ENCODE measurements around the gene P3H3. TPM values are rescaled to one million over a fixed set of nuclear protein-coding genes. Genes with fewer than 3 reads are reported as not detected.
A peak's percentile ranks its signal among the peaks of the same experiment; 100 is the strongest.
"Not testable (repeated sequence)": the region's sequence is repeated elsewhere in the genome, so short reads cannot be mapped to it uniquely, and the experiment has no call there.

P3H3 gene
- polyA plus RNA-seq, 3 donors from 2014 or later = not detected

GRCh38 chr12:6863033-6863432 lies 34.8 kb downstream of the P3H3 start:
- H3K4me3 Mint-ChIP-seq = no peak overlapping the region
- DNase-seq = no peak
- no peak overlapping the region for H3K27ac Mint-ChIP-seq

GRCh38 chr12:6863586-6864321 lies 35.5 kb downstream of the P3H3 start:
- Mint-ChIP-seq H3K9me3 (no peaks in the 10 kb centered on the region), H3K27me3 (ENCODE audit: low read depth in 3 of 3) (peaks cover 2 to 4% (median 4%) of the 10 kb centered on the region in 3 donors), H3K27ac (no peak overlapping the region), H3K4me3 (no peak overlapping the region), H3K36me3 (peaks cover 23 to 36% (median 29%) of the 10 kb centered on the region in 3 donors), H3K4me1 (peaks cover 15 to 18% of the 10 kb centered on the region in 2 donors)
- no peak for DNase-seq

More at GRCh38 chr12:6863033-6863432, 34.8 kb downstream of the P3H3 start:
- no peaks in the 10 kb centered on the region for H3K9me3 Mint-ChIP-seq
- H3K4me1 Mint-ChIP-seq = peaks cover 8 to 11% of the 10 kb centered on the region in 2 donors
- H3K27me3 Mint-ChIP-seq (ENCODE audit: low read depth in 3 of 3) = peaks cover 2 to 4% (median 4%) of the 10 kb centered on the region in 3 donors
- H3K36me3 Mint-ChIP-seq = peaks cover 23 to 38% (median 32%) of the 10 kb centered on the region in 3 donors

GRCh38 chr12:6865307-6865706 lies 37.1 kb downstream of the P3H3 start:
- Mint-ChIP-seq H3K27ac (peak overlapping the region in 3 of 6 donors; percentile 15 to 57 (median 38)), H3K4me1 (peaks cover 28 to 31% of the 10 kb centered on the region in 2 donors), H3K4me3 (peak overlapping the region in 4 of 5 donors; percentile 31 to 62 (median 37)), H3K36me3 (peaks cover 22 to 38% (median 29%) of the 10 kb centered on the region in 3 donors)
- not testable (repeated sequence) for H3K9me3 Mint-ChIP-seq; DNase-seq; H3K27me3 Mint-ChIP-seq (ENCODE audit: low read depth in 3 of 3)

- H3K27ac Mint-ChIP-seq = peak overlapping the region in 3 of 6 donors; percentile 9 to 87 (median 49)
- peaks cover 12 to 34% (median 23%) of the 10 kb centered on the region in 3 donors for H3K36me3 Mint-ChIP-seq
- no peak for DNase-seq
- peaks cover 38 to 41% of the 10 kb centered on the region in 2 donors for H3K4me1 Mint-ChIP-seq
- peaks cover 3 to 4% (median 4%) of the 10 kb centered on the region in 3 donors for H3K27me3 Mint-ChIP-seq (ENCODE audit: low read depth in 3 of 3)
- no peaks in the 10 kb centered on the region for H3K9me3 Mint-ChIP-seq
- peak overlapping the region; percentile 91 to 95 (median 92) for H3K4me3 Mint-ChIP-seq
Observed at GRCh38 chr12:6866163-6866919, 38.1 kb downstream of the P3H3 start.

- Mint-ChIP-seq H3K27ac (peak overlapping the region; percentile 66 to 95 (median 87)), H3K4me1 (peaks cover 45 to 46% of the 10 kb centered on the region in 2 donors), H3K27me3 (ENCODE audit: low read depth in 3 of 3) (peaks cover 3 to 4% (median 4%) of the 10 kb centered on the region in 3 donors), H3K36me3 (peaks cover 12 to 31% (median 21%) of the 10 kb centered on the region in 3 donors), H3K4me3 (peak overlapping the region; percentile 91 to 95 (median 92)), H3K9me3 (no peaks in the 10 kb centered on the region)
- DNase-seq = no peak
Observed at GRCh38 chr12:6866920-6867412, 38.8 kb downstream of the P3H3 start.

GRCh38 chr12:6867413-6868210 lies 39.4 kb downstream of the P3H3 start, which contains the start of gene TPI1:
Gene TPI1 (plus strand): TSS chr12:6867531. CDS start chr12:6867567, 36 bp downstream.
- Mint-ChIP-seq H3K9me3 (no peaks in the 10 kb centered on the region), H3K4me3 (peak within 1 kb of the TSS; percentile 91 to 95 (median 92)), H3K4me1 (peaks cover 51 to 52% of the 10 kb centered on the region in 2 donors), H3K36me3 (peaks cover 8 to 26% (median 16%) of the 10 kb centered on the region in 3 donors), H3K27ac (peak within 1 kb of the TSS; percentile 66 to 95 (median 87)), H3K27me3 (ENCODE audit: low read depth in 3 of 3) (peaks cover 2 to 5% (median 3%) of the 10 kb centered on the region in 3 donors)
- peak; percentile 76 to 79 (median 78) for DNase-seq

GRCh38 chr12:6868211-6869048 lies 40.2 kb downstream of the P3H3 start:
- Mint-ChIP-seq H3K27ac (peak overlapping the region; percentile 58 to 83 (median 80)), H3K36me3 (peaks cover 6 to 21% (median 13%) of the 10 kb centered on the region in 3 donors), H3K4me3 (peak overlapping the region; percentile 85 to 92 (median 86)), H3K27me3 (ENCODE audit: low read depth in 3 of 3) (peaks cover 2 to 6% (median 5%) of the 10 kb centered on the region in 3 donors), H3K9me3 (no peaks in the 10 kb centered on the region), H3K4me1 (peaks cover 51 to 52% of the 10 kb centered on the region in 2 donors)
- no peak for DNase-seq

- H3K27ac Mint-ChIP-seq = peak overlapping the region; percentile 58 to 87 (median 76)
- peaks cover 4 to 20% (median 11%) of the 10 kb centered on the region in 3 donors for H3K36me3 Mint-ChIP-seq
- DNase-seq = peak; percentile 76 to 81 (median 76)
- H3K4me1 Mint-ChIP-seq = peaks cover 56 to 59% of the 10 kb centered on the region in 2 donors
- peaks cover 2 to 6% (median 5%) of the 10 kb centered on the region in 3 donors for H3K27me3 Mint-ChIP-seq (ENCODE audit: low read depth in 3 of 3)
- no peaks in the 10 kb centered on the region for H3K9me3 Mint-ChIP-seq
- peak overlapping the region; percentile 85 to 92 (median 86) for H3K4me3 Mint-ChIP-seq
Observed at GRCh38 chr12:6869049-6870021, 41.1 kb downstream of the P3H3 start.

- not testable (repeated sequence) for H3K27me3 Mint-ChIP-seq (ENCODE audit: low read depth in 3 of 3); DNase-seq; H3K9me3 Mint-ChIP-seq
- Mint-ChIP-seq H3K27ac (peak overlapping the region in 4 of 6 donors; percentile 33 to 49 (median 41)), H3K4me1 (peaks cover 57 to 59% of the 10 kb centered on the region in 2 donors), H3K36me3 (peaks cover 0 to 13% (median 4%) of the 10 kb centered on the region in 3 donors), H3K4me3 (peak overlapping the region in 4 of 5 donors; percentile 14 to 64 (median 58))
Observed at GRCh38 chr12:6870304-6870703, 42.1 kb downstream of the P3H3 start.

GRCh38 chr12:6871052-6871957 lies 43.1 kb downstream of the P3H3 start:
- Mint-ChIP-seq H3K9me3 (no peaks in the 10 kb centered on the region), H3K4me3 (peak overlapping the region; percentile 88 to 92 (median 91)), H3K4me1 (peaks cover 57 to 59% of the 10 kb centered on the region in 2 donors), H3K27ac (peak overlapping the region; percentile 31 to 91 (median 87)), H3K27me3 (ENCODE audit: low read depth in 3 of 3) (peaks cover 2 to 7% (median 6%) of the 10 kb centered on the region in 3 donors), H3K36me3 (peaks cover 0 to 13% (median 8%) of the 10 kb centered on the region in 3 donors)
- DNase-seq = no peak
